ENCODE results near the gene CDKN1A. TPM values are rescaled to one million over a fixed set of nuclear protein-coding genes. Genes with fewer than 3 reads are reported as not detected.

Gene CDKN1A
- polyA plus RNA-seq, 3 donors, result 117 to 1,223 (median 144) TPM

GRCh38 chr6:36683656-36684446 lies 5.3 kb downstream of the CDKN1A start:
- Histone ChIP-seq H2AFZ (ENCODE audit: insufficient read depth, low read depth, low read length, poor library complexity, severe bottlenecking) (no peak overlapping the region), H3K27ac (ENCODE audit: low read depth in 1 of 2, low read length in 2 of 2) (peak overlapping the region; percentile 32 to 85), H4K20me1 (ENCODE audit: insufficient read depth, low read length) (peaks cover 79% of the 10 kb centered on the region), H3K36me3 (replicated peaks in 1 of 2; ENCODE audit: control insufficient read depth in 1 of 2, insufficient read depth in 2 of 2, low read length in 2 of 2) (peaks cover 8 to 40% of the 10 kb centered on the region in 2 donors), H3K4me1 (ENCODE audit: control insufficient read depth in 1 of 2, insufficient read depth in 2 of 2, low read length in 2 of 2) (peaks cover 68 to 69% of the 10 kb centered on the region in 2 donors), H3K79me2 (ENCODE audit: insufficient read depth, low read length) (peaks cover 32% of the 10 kb centered on the region), H3K27me3 (ENCODE audit: control insufficient read depth in 2 of 2, insufficient read depth in 2 of 2, low read length in 2 of 2) (peaks cover 0 to 5% of the 10 kb centered on the region in 2 donors), H3K4me3 (replicated peaks in 1 of 3; ENCODE audit: low read depth in 2 of 3, low read length in 3 of 3) (peak overlapping the region in 1 of 3 experiments; percentile 60), H3K9me3 (replicated peaks in 1 of 2; ENCODE audit: control insufficient read depth in 1 of 2, insufficient read depth in 1 of 2, low read length in 2 of 2) (no peaks in the 10 kb centered on the region), H3K9ac (ENCODE audit: insufficient read depth, low read length, poor library complexity, severe bottlenecking) (peak overlapping the region; percentile 50), H3K4me2 (replicated peaks; ENCODE audit: extremely low read depth, low read length, poor library complexity, severe bottlenecking) (peak overlapping the region; percentile 59)
- Mint-ChIP-seq H3K27ac (peak overlapping the region; percentile 68 to 96 (median 91)), H3K9me3 (peaks cover 0 to 3% (median 0%) of the 10 kb centered on the region in 7 donors), H3K36me3 (peaks cover 60 to 67% of the 10 kb centered on the region in 2 donors), H3K27me3 (ENCODE audit: low read depth in 3 of 3) (peaks cover 5 to 14% (median 6%) of the 10 kb centered on the region in 3 donors), H3K4me1 (peaks cover 62% of the 10 kb centered on the region), H3K4me3 (no peak overlapping the region)
- WGBS (ENCODE audit: insufficient coverage), result 97% methylated on average over 26 of the region's 29 CpGs
- TF ChIP-seq CTCF (IDR thresholded peaks at IDR 0.05), result no peak
- peak in 1 of 3 donors; percentile 25 for DNase-seq
- intact Hi-C loops (cut with micrococcal nuclease), result loop anchor here (2.0 to 5.0 kb wide), 4 partner anchors 73 to 168 kb away; partner anchors contain the start of gene STK38 (in 1 of the 2)

- no peak for TF ChIP-seq CTCF (IDR thresholded peaks at IDR 0.05)
- H3K27me3 Mint-ChIP-seq (ENCODE audit: low read depth in 3 of 3), result peaks cover 5 to 9% (median 6%) of the 10 kb centered on the region in 3 donors
- Histone ChIP-seq H3K4me3 (replicated peaks in 1 of 3; ENCODE audit: low read depth in 2 of 3, low read length in 3 of 3) (peak overlapping the region in 1 of 3 experiments; percentile 60), H3K27ac (ENCODE audit: low read depth in 1 of 2, low read length in 2 of 2) (peak overlapping the region; percentile 32 to 85), H3K36me3 (replicated peaks in 1 of 2; ENCODE audit: control insufficient read depth in 1 of 2, insufficient read depth in 2 of 2, low read length in 2 of 2) (peaks cover 8 to 40% of the 10 kb centered on the region in 2 donors), H3K79me2 (ENCODE audit: insufficient read depth, low read length) (peaks cover 32% of the 10 kb centered on the region), H3K9ac (ENCODE audit: insufficient read depth, low read length, poor library complexity, severe bottlenecking) (no peak overlapping the region), H2AFZ (ENCODE audit: insufficient read depth, low read depth, low read length, poor library complexity, severe bottlenecking) (no peak overlapping the region), H3K9me3 (replicated peaks in 1 of 2; ENCODE audit: control insufficient read depth in 1 of 2, insufficient read depth in 1 of 2, low read length in 2 of 2) (no peaks in the 10 kb centered on the region), H3K27me3 (ENCODE audit: control insufficient read depth in 2 of 2, insufficient read depth in 2 of 2, low read length in 2 of 2) (no peaks in the 10 kb centered on the region), H3K4me2 (replicated peaks; ENCODE audit: extremely low read depth, low read length, poor library complexity, severe bottlenecking) (peak overlapping the region; percentile 59), H3K4me1 (ENCODE audit: control insufficient read depth in 1 of 2, insufficient read depth in 2 of 2, low read length in 2 of 2) (peaks cover 62 to 65% of the 10 kb centered on the region in 2 donors), H4K20me1 (ENCODE audit: insufficient read depth, low read length) (peaks cover 73% of the 10 kb centered on the region)
- H3K36me3 Mint-ChIP-seq, result peaks cover 60 to 67% of the 10 kb centered on the region in 2 donors
- DNase-seq, result peak in 1 of 3 donors; percentile 18
- H3K4me1 Mint-ChIP-seq, result peaks cover 62% of the 10 kb centered on the region
- peak overlapping the region in 1 of 2 donors; percentile 48 for H3K4me3 Mint-ChIP-seq
- WGBS (ENCODE audit: insufficient coverage), result 90% methylated on average over 6 of the region's 6 CpGs
- H3K9me3 Mint-ChIP-seq, result peaks cover 0 to 3% (median 0%) of the 10 kb centered on the region in 7 donors
- peak overlapping the region in 5 of 7 donors; percentile 58 to 95 (median 95) for H3K27ac Mint-ChIP-seq
- intact Hi-C loops (cut with micrococcal nuclease), result loop anchor here (5.0 kb wide), 3 partner anchors 73 to 168 kb away; partner anchors contain the start of gene STK38 (in 1 of the 2)
Measured at GRCh38 chr6:36684447-36684812, 5.9 kb downstream of the CDKN1A start.

All from CD14-positive monocyte (primary cell).